ENCODE results near the gene DDX55.

DNA sequence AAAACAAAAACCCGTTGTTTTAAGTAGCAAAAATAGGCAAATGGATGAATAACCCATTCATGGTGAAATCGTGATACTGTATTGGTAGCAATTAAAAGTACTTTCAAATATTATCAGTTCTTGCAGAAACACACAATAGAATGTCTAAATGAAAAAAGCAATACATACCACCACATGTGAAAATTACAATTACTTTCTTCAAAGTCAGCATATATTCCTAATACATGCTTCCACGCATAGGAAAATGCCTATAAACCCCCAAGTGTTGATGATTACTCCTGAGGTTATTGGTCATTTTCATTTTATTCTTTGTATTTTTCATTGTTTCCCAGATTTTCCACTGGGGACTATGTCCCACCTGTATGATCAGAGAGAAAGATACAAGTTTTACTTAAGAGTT, 15.2 kb downstream of the DDX55 start:
- TF ChIP-seq, protein P1, sequence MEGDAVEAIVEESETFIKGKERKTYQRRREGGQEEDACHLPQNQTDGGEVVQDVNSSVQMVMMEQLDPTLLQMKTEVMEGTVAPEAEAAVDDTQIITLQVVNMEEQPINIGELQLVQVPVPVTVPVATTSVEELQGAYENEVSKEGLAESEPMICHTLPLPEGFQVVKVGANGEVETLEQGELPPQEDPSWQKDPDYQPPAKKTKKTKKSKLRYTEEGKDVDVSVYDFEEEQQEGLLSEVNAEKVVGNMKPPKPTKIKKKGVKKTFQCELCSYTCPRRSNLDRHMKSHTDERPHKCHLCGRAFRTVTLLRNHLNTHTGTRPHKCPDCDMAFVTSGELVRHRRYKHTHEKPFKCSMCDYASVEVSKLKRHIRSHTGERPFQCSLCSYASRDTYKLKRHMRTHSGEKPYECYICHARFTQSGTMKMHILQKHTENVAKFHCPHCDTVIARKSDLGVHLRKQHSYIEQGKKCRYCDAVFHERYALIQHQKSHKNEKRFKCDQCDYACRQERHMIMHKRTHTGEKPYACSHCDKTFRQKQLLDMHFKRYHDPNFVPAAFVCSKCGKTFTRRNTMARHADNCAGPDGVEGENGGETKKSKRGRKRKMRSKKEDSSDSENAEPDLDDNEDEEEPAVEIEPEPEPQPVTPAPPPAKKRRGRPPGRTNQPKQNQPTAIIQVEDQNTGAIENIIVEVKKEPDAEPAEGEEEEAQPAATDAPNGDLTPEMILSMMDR (IDR thresholded peaks at IDR 0.05) = no peak
- TF ChIP-seq POLR2A (IDR thresholded peaks at IDR 0.05) = no peak

Measured in body of pancreas (tissue), 4 donors.